Bronchial epithelial cell (primary cell): ENCODE results near the gene EIF1B. TPM values are rescaled to one million over a fixed set of nuclear protein-coding genes. Genes with fewer than 3 reads are reported as not detected.

Experiments used
- DNase-seq: peaks from one replicate; pipeline ENCODE4 v3.0.0-alpha.2; 2010; ENCODE audit warnings: low read depth
- FAIRE-seq: peaks from 2 replicates; lab custom pipeline; 2011; peaks lifted over from hg19 to GRCh38; lab: Jason Lieb, UNC
- H3K27me3 ChIP-seq: 2 replicates; pipeline ENCODE4 v1.5.1; 2011; ENCODE audit warnings: low read length; ENCODE audit not compliant: control insufficient read depth, insufficient read depth
- H3K36me3 ChIP-seq: 2 replicates; pipeline ENCODE4 v1.5.1; 2011; ENCODE audit warnings: low read length; ENCODE audit not compliant: control insufficient read depth, insufficient read depth
- H3K4me3 ChIP-seq: 2 replicates; pipeline ENCODE4 v1.5.1; 2011; ENCODE audit warnings: mild to moderate bottlenecking, low read depth, low read length, control low read depth
- CTCF ChIP-seq: IDR thresholded peaks from 2 replicates; pipeline ENCODE4 v1.5.1; 2011; ENCODE audit warnings: mild to moderate bottlenecking, moderate library complexity, low read length, control low read depth, inconsistent platforms; ENCODE audit not compliant: insufficient read depth, severe bottlenecking
- total RNA-seq: library from RNA; depleted of rRNA; stranded (reverse); fragments of >200 nt; gene quantifications from 2 replicates; pipeline ENCODE4 v1.2.1, GENCODE V29; 2014

The EIF1B gene
- total RNA-seq, 1 donor from 2014 or later, result 10.5 TPM

GRCh38 chr3:40317061-40317855 is 7.8 kb downstream of the EIF1B start:
- H3K4me3 ChIP-seq, result no peak overlapping the region
- DNase-seq (peak; percentile 62), FAIRE-seq (no peak)
- TF ChIP-seq CTCF, result peak; percentile 69
- no peaks in the 10 kb centered on the region for H3K27me3 ChIP-seq
- peaks cover 2% of the 10 kb centered on the region for H3K36me3 ChIP-seq

- DNase-seq, result no peak
- no peak for TF ChIP-seq CTCF
Observed at GRCh38 chr3:40321818-40322217, 12.3 kb downstream of the EIF1B start.

GRCh38 chr3:40323946-40324345 is 14.4 kb downstream of the EIF1B start:
- no peak for TF ChIP-seq CTCF
- Histone ChIP-seq H3K4me3 (no peak overlapping the region), H3K36me3 (no peaks in the 10 kb centered on the region), H3K27me3 (no peaks in the 10 kb centered on the region)
- FAIRE-seq (no peak), DNase-seq (no peak)

More at GRCh38 chr3:40321818-40322217, 12.3 kb downstream of the EIF1B start:
- Histone ChIP-seq H3K4me3 (no peak overlapping the region), H3K27me3 (no peaks in the 10 kb centered on the region), H3K36me3 (no peaks in the 10 kb centered on the region)
- no peak for FAIRE-seq

GRCh38 chr3:40324621-40325020 is 15.1 kb downstream of the EIF1B start:
- no peak overlapping the region for H3K4me3 ChIP-seq
- TF ChIP-seq CTCF, result no peak
- H3K27me3 ChIP-seq, result no peaks in the 10 kb centered on the region
- no peaks in the 10 kb centered on the region for H3K36me3 ChIP-seq
- DNase-seq (no peak), FAIRE-seq (no peak)

GRCh38 chr3:40325465-40325864 is 16.0 kb downstream of the EIF1B start:
- H3K27me3 ChIP-seq, result no peaks in the 10 kb centered on the region
- DNase-seq (no peak), FAIRE-seq (no peak)
- no peak for TF ChIP-seq CTCF
- no peak overlapping the region for H3K4me3 ChIP-seq
- no peaks in the 10 kb centered on the region for H3K36me3 ChIP-seq

- no peaks in the 10 kb centered on the region for H3K36me3 ChIP-seq
- no peak overlapping the region for H3K4me3 ChIP-seq
- no peak for TF ChIP-seq CTCF
- DNase-seq, result no peak
- H3K27me3 ChIP-seq, result no peaks in the 10 kb centered on the region
- FAIRE-seq, result no peak
Observed at GRCh38 chr3:40328374-40328773, 18.9 kb downstream of the EIF1B start.
